Vagina (tissue), 2 donors: ENCODE measurements around the gene ADGRV1. TPM values are rescaled to one million over a fixed set of nuclear protein-coding genes. Genes with fewer than 3 reads are reported as not detected.
"Not testable (repeated sequence)": the region's sequence is repeated elsewhere in the genome, so short reads cannot be mapped to it uniquely, and the experiment has no call there.

ENCODE experiments used
- DNase-seq, 2 donors: peaks; one replicate each; pipeline ENCODE4 v3.0.0-alpha.2; 2017; ENCODE audit errors: extremely low spot score in 2 of 2
- H3K27ac ChIP-seq: fragments of 200-600 bp; sonication (generic); one replicate; pipeline ENCODE4 v1.5.1; 2019
- H3K27me3 ChIP-seq: fragments of 200-600 bp; sonication (generic); one replicate; pipeline ENCODE4 v1.5.1; 2019
- H3K36me3 ChIP-seq, 2 donors: fragments of 200-600 bp; sonication (generic); one replicate each; pipeline ENCODE4 v1.5.1; 2017 to 2019
- H3K4me1 ChIP-seq: fragments of 200-600 bp; sonication (generic); one replicate; pipeline ENCODE4 v1.5.1; 2019
- H3K4me3 ChIP-seq, 2 donors: fragments of 200-600 bp; sonication (generic); 1 replicate in 1 of 2; 2 replicates in 1 of 2; pipeline ENCODE4 v1.5.1; 2016 to 2019
- H3K9me3 ChIP-seq: fragments of 200-600 bp; sonication (generic); one replicate; pipeline ENCODE4 v1.5.1; 2019
- CTCF ChIP-seq, 3 experiments: fragments of 450-650 bp in 2 of 3; fragments of 200-600 bp in 1 of 3; sonication (generic) in 1 of 3; IDR thresholded peaks; one replicate each; pipeline ENCODE4 v1.5.1; 2017 to 2019; ENCODE audit warnings: antibody characterized with exemption in 3 of 3, mild to moderate bottlenecking in 2 of 3, moderate library complexity in 2 of 3
- POLR2A ChIP-seq, 2 donors: fragments of 450-650 bp; IDR thresholded peaks; one replicate each; pipeline ENCODE4 v1.6.1; 2017; ENCODE audit warnings: antibody characterized with exemption in 2 of 2, mild to moderate bottlenecking in 2 of 2, moderate library complexity in 2 of 2
- POLR2AphosphoS5 ChIP-seq, 2 donors: sonication (generic); formaldehyde crosslinking; IDR thresholded peaks; one replicate each; pipeline ENCODE4 v1.9.0; 2017; ENCODE audit warnings: antibody characterized with exemption in 2 of 2, mild to moderate bottlenecking in 2 of 2, low read depth in 1 of 2; ENCODE audit not compliant: insufficient read depth in 1 of 2
- intact Hi-C: fragments of 100-400 bp; cut with DNase I; formaldehyde crosslinking; loops from one replicate; pipeline ENCODE4 v1.15.1; 2023
- total RNA-seq: library from RNA; depleted of rRNA; stranded (reverse); fragments of >200 nt; gene quantifications from one replicate; pipeline ENCODE4 v1.2.3, GENCODE V29; 2016

ADGRV1 gene
- total RNA-seq, 1 donor from 2014 or later: 10.6 TPM

- intact Hi-C loops: no loop called here
- no peaks in the 10 kb centered on the region for H3K4me1 ChIP-seq
- H3K4me3 ChIP-seq: no peak overlapping the region
- no peak for TF ChIP-seq POLR2AphosphoS5 (IDR thresholded peaks at IDR 0.05; ENCODE audit: insufficient read depth in 1 of 2, low read depth in 1 of 2)
- no peak for TF ChIP-seq POLR2A (IDR thresholded peaks at IDR 0.05)
- no peak for TF ChIP-seq CTCF (IDR thresholded peaks at IDR 0.05)
- no peaks in the 10 kb centered on the region for H3K27me3 ChIP-seq
- H3K27ac ChIP-seq: no peak overlapping the region
- H3K36me3 ChIP-seq: no peaks in the 10 kb centered on the region
- H3K9me3 ChIP-seq: no peaks in the 10 kb centered on the region
- no peak for DNase-seq
Observed at GRCh38 chr5:90615355-90615754, 56.8 kb downstream of the ADGRV1 start.

- no peak overlapping the region for H3K27ac ChIP-seq
- no peak overlapping the region for H3K4me3 ChIP-seq
- no peaks in the 10 kb centered on the region for H3K36me3 ChIP-seq
- H3K9me3 ChIP-seq: no peaks in the 10 kb centered on the region
- no peaks in the 10 kb centered on the region for H3K27me3 ChIP-seq
- no peaks in the 10 kb centered on the region for H3K4me1 ChIP-seq
- intact Hi-C loops: no loop called here
- no peak for DNase-seq
- TF ChIP-seq CTCF (IDR thresholded peaks at IDR 0.05) (no peak), POLR2AphosphoS5 (IDR thresholded peaks at IDR 0.05; ENCODE audit: insufficient read depth in 1 of 2, low read depth in 1 of 2) (no peak), POLR2A (IDR thresholded peaks at IDR 0.05) (no peak)
Observed at GRCh38 chr5:90618071-90618470, 59.5 kb downstream of the ADGRV1 start.

- H3K4me3 ChIP-seq, H3K4me1 ChIP-seq, H3K9me3 ChIP-seq, DNase-seq, H3K27ac ChIP-seq, H3K27me3 ChIP-seq, intact Hi-C loops, H3K36me3 ChIP-seq: not testable (repeated sequence)
Observed at GRCh38 chr5:90619762-90620161, 61.2 kb downstream of the ADGRV1 start.

GRCh38 chr5:90621848-90622247 is 63.3 kb downstream of the ADGRV1 start:
- Histone ChIP-seq H3K4me1 (no peaks in the 10 kb centered on the region), H3K27me3 (no peaks in the 10 kb centered on the region), H3K9me3 (no peaks in the 10 kb centered on the region), H3K36me3 (no peaks in the 10 kb centered on the region), H3K4me3 (no peak overlapping the region), H3K27ac (no peak overlapping the region)
- no peak for DNase-seq
- TF ChIP-seq POLR2AphosphoS5 (IDR thresholded peaks at IDR 0.05; ENCODE audit: insufficient read depth in 1 of 2, low read depth in 1 of 2) (no peak), CTCF (IDR thresholded peaks at IDR 0.05) (no peak), POLR2A (IDR thresholded peaks at IDR 0.05) (no peak)
- intact Hi-C loops: no loop called here

- Histone ChIP-seq H3K4me1 (no peaks in the 10 kb centered on the region), H3K9me3 (no peaks in the 10 kb centered on the region), H3K36me3 (no peaks in the 10 kb centered on the region), H3K4me3 (no peak overlapping the region), H3K27ac (no peak overlapping the region), H3K27me3 (no peaks in the 10 kb centered on the region)
- DNase-seq: no peak
- TF ChIP-seq CTCF (IDR thresholded peaks at IDR 0.05) (no peak), POLR2A (IDR thresholded peaks at IDR 0.05) (no peak), POLR2AphosphoS5 (IDR thresholded peaks at IDR 0.05; ENCODE audit: insufficient read depth in 1 of 2, low read depth in 1 of 2) (no peak)
- intact Hi-C loops: no loop called here
Observed at GRCh38 chr5:90626493-90626892, 67.9 kb downstream of the ADGRV1 start.

GRCh38 chr5:90628492-90628891 is 69.9 kb downstream of the ADGRV1 start:
- Histone ChIP-seq H3K9me3 (no peaks in the 10 kb centered on the region), H3K27me3 (no peaks in the 10 kb centered on the region), H3K36me3 (no peaks in the 10 kb centered on the region), H3K4me3 (no peak overlapping the region), H3K4me1 (no peaks in the 10 kb centered on the region), H3K27ac (no peak overlapping the region)
- intact Hi-C loops: no loop called here
- no peak for DNase-seq
- no peak for TF ChIP-seq POLR2AphosphoS5 (IDR thresholded peaks at IDR 0.05; ENCODE audit: insufficient read depth in 1 of 2, low read depth in 1 of 2)
- TF ChIP-seq CTCF (IDR thresholded peaks at IDR 0.05): no peak
- TF ChIP-seq POLR2A (IDR thresholded peaks at IDR 0.05): no peak
